Neuronal stem cell (in vitro differentiated cells): ENCODE results near the gene EIF2D.
"Not testable (repeated sequence)": the region's sequence is repeated elsewhere in the genome, so short reads cannot be mapped to it uniquely, and the experiment has no call there.

Source experiments
- DNase-seq: peaks from one replicate; pipeline ENCODE4 v3.0.0-alpha.2; 2013; ENCODE audit warnings: low spot score
- H2AFZ ChIP-seq: one replicate; pipeline ENCODE4 v1.6.1; 2013; ENCODE audit warnings: mild to moderate bottlenecking, low read length, inconsistent platforms
- H2AK5ac ChIP-seq: 2 replicates; pipeline ENCODE4 v1.6.1; 2013; ENCODE audit warnings: low read depth, mild to moderate bottlenecking, inconsistent platforms, low read length, moderate library complexity, mixed read lengths
- H2BK120ac ChIP-seq: 2 replicates; pipeline ENCODE4 v1.6.1; 2013; ENCODE audit warnings: low read depth, mild to moderate bottlenecking, inconsistent platforms, low read length, moderate library complexity, mixed read lengths
- H2BK12ac ChIP-seq: one replicate; pipeline ENCODE4 v1.6.1; 2013; ENCODE audit warnings: low read length, inconsistent platforms
- H2BK15ac ChIP-seq: 2 replicates; pipeline ENCODE4 v1.6.1; 2013; ENCODE audit warnings: mild to moderate bottlenecking, low read length, inconsistent platforms, mixed read lengths
- H2BK5ac ChIP-seq: one replicate; pipeline ENCODE4 v1.6.1; 2013; ENCODE audit warnings: inconsistent platforms, mild to moderate bottlenecking, low read length, moderate library complexity
- H3K14ac ChIP-seq: one replicate; pipeline ENCODE4 v1.6.1; 2013; ENCODE audit warnings: low read length, inconsistent platforms
- H3K18ac ChIP-seq: 2 replicates; pipeline ENCODE4 v1.6.1; 2013; ENCODE audit warnings: low read length, inconsistent platforms
- H3K23ac ChIP-seq: 2 replicates; pipeline ENCODE4 v1.6.1; 2013; ENCODE audit warnings: low read depth, mild to moderate bottlenecking, mixed read lengths, low read length, inconsistent platforms; ENCODE audit not compliant: poor library complexity
- H3K27ac ChIP-seq: replicated peaks from 3 replicates; pipeline ENCODE4 v1.5.1; 2013; ENCODE audit warnings: low read length, inconsistent platforms
- H3K27me3 ChIP-seq, 3 experiments: 2 replicates each; pipeline ENCODE4 v1.6.1; 2013; ENCODE audit warnings: low read length in 3 of 3, mild to moderate bottlenecking in 2 of 3, inconsistent platforms in 1 of 3, low read depth in 1 of 3, mixed read lengths in 1 of 3, moderate library complexity in 1 of 3; ENCODE audit not compliant: control insufficient read depth in 3 of 3, insufficient read depth in 3 of 3
- H3K36me3 ChIP-seq, 2 donors: replicated peaks in 1 of 2; 2 replicates each; pipeline ENCODE4 v1.6.1; 2013; ENCODE audit warnings: low read length in 2 of 2; ENCODE audit not compliant: control insufficient read depth in 2 of 2, insufficient read depth in 2 of 2
- H3K4ac ChIP-seq: 2 replicates; pipeline ENCODE4 v1.6.1; 2013; ENCODE audit warnings: inconsistent platforms, mild to moderate bottlenecking, low read length, moderate library complexity
- H3K4me1 ChIP-seq, 2 donors: 1 replicate in 1 of 2; 2 replicates in 1 of 2; pipeline ENCODE4 v1.6.1; 2013; ENCODE audit warnings: low read length in 2 of 2, low read depth in 1 of 2; ENCODE audit not compliant: control insufficient read depth in 2 of 2, insufficient read depth in 1 of 2
- H3K4me2 ChIP-seq: one replicate; pipeline ENCODE4 v1.6.1; 2013; ENCODE audit warnings: mild to moderate bottlenecking, low read length, inconsistent platforms; ENCODE audit not compliant: insufficient read depth, poor library complexity, severe bottlenecking
- H3K4me3 ChIP-seq, 2 donors: 2 replicates each; pipeline ENCODE4 v1.5.1; 2013; ENCODE audit warnings: low read length in 2 of 2, mild to moderate bottlenecking in 2 of 2, inconsistent platforms in 1 of 2, moderate library complexity in 1 of 2
- H3K79me1 ChIP-seq: one replicate; pipeline ENCODE4 v1.6.1; 2013; ENCODE audit warnings: low read depth, mild to moderate bottlenecking, inconsistent platforms, low read length, moderate library complexity
- H3K9ac ChIP-seq: one replicate; pipeline ENCODE4 v1.6.1; 2013; ENCODE audit warnings: mild to moderate bottlenecking, low read depth, low read length, inconsistent platforms; ENCODE audit not compliant: poor library complexity
- H3K9me3 ChIP-seq, 2 donors: replicated peaks in 1 of 2; 2 replicates each; pipeline versions ENCODE3 to v1.6.1; 2013; ENCODE audit warnings: low read length in 2 of 2, mild to moderate bottlenecking in 2 of 2, inconsistent platforms in 1 of 2, low read depth in 1 of 2, mixed read lengths in 1 of 2, moderate library complexity in 1 of 2; ENCODE audit not compliant: control insufficient read depth in 2 of 2, insufficient read depth in 1 of 2
- H4K8ac ChIP-seq: one replicate; pipeline ENCODE4 v1.6.1; 2013; ENCODE audit warnings: low read depth, mild to moderate bottlenecking, inconsistent platforms, low read length, moderate library complexity
- H4K91ac ChIP-seq: one replicate; pipeline ENCODE4 v1.6.1; 2013; ENCODE audit warnings: low read length, low read depth, mild to moderate bottlenecking, inconsistent platforms; ENCODE audit not compliant: poor library complexity
- WGBS, 2 donors: extraction: QIAGEN DNeasy Blood & Tissue Kit; methylation state at CpG; one replicate each; pipeline ENCODE4 v1.1.7; 2013; ENCODE audit warnings: missing lambda C conversion rate in 2 of 2, mixed read lengths in 1 of 2; ENCODE audit not compliant: insufficient read length in 2 of 2, insufficient replicate concordance in 1 of 2; ENCODE audit errors: extremely low coverage in 2 of 2; 5-methylcytosine and 5-hydroxymethylcytosine counted together

The EIF2D gene

DNA sequence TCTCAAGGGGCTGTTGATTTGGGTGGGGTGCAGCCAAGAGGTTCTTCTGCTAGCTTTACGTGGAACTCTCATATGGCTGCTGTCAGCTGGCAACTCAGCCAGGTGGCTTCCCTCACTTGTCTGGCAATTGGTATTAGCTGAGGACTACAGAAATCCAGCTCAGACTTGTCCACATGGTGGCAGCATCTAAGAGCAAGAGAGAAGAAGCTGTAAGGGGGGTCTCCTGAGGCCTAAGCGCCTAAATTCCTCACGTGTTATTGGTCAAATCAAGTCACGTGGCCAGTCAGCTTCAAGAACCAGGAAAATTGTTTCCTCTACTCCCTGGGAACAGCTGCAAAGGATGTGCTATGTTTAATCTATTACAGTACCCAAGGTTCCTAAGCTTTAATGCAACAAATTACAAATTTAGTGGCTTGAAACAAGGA, 18.8 kb upstream of the EIF2D start:
- no peak overlapping the region for H3K27ac ChIP-seq
- no peak overlapping the region for H4K8ac ChIP-seq
- H3K27me3 ChIP-seq: peaks cover 0 to 17% (median 0%) of the 10 kb centered on the region in 3 experiments
- no peak overlapping the region for H2BK12ac ChIP-seq
- no peak overlapping the region for H3K14ac ChIP-seq
- no peak overlapping the region for H2BK15ac ChIP-seq
- H3K4me2 ChIP-seq: no peak overlapping the region
- peaks cover 1% of the 10 kb centered on the region for H3K79me1 ChIP-seq
- no peaks in the 10 kb centered on the region for H3K9me3 ChIP-seq
- no peak overlapping the region for H4K91ac ChIP-seq
- H3K36me3 ChIP-seq: no peaks in the 10 kb centered on the region
- H3K4ac ChIP-seq: no peak overlapping the region
- peak overlapping the region; percentile 64 for H2AFZ ChIP-seq
- H3K23ac ChIP-seq: no peak overlapping the region
- H3K4me3 ChIP-seq: no peak overlapping the region
- no peak overlapping the region for H3K9ac ChIP-seq
- no CpG with 5 or more reads among the region's 4 CpGs for WGBS, 2 donors
- peak; percentile 45 for DNase-seq
- H2AK5ac ChIP-seq: no peak overlapping the region
- no peak overlapping the region for H3K18ac ChIP-seq
- H3K4me1 ChIP-seq: peaks cover 11 to 17% of the 10 kb centered on the region in 2 donors
- H2BK5ac ChIP-seq: no peak overlapping the region
- no peak overlapping the region for H2BK120ac ChIP-seq

DNA sequence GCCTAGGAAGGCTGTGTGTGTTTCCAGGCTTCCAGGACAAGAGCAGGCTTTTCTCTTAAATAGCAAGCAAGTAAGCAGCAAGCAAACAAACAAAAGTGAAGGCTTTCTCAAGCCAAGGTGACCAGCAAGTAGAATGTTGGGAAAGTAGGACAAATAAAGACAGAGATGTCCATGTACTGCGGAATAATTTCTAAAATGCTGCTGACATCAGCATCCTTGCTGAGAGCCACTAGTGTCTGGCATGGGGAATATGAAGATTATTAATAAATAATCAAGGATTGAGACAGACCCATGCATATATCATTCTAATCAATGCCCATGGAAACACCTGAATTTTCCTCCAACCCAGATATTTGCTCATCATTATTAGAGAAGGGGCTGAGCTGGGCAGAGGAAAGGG, 16.7 kb upstream of the EIF2D start:
- Histone ChIP-seq H3K9ac (no peak overlapping the region), H3K36me3 (no peaks in the 10 kb centered on the region), H2BK15ac (no peak overlapping the region), H4K8ac (no peak overlapping the region), H3K14ac (no peak overlapping the region), H3K4ac (no peak overlapping the region), H3K27ac (no peak overlapping the region), H3K18ac (no peak overlapping the region), H3K4me1 (peaks cover 4 to 7% of the 10 kb centered on the region in 2 donors), H3K79me1 (no peaks in the 10 kb centered on the region), H2AFZ (no peak overlapping the region), H2BK120ac (no peak overlapping the region), H2BK12ac (no peak overlapping the region), H2BK5ac (no peak overlapping the region), H3K23ac (no peak overlapping the region), H3K27me3 (peaks cover 0 to 17% (median 0%) of the 10 kb centered on the region in 3 experiments), H4K91ac (no peak overlapping the region), H3K9me3 (peaks cover 0 to 2% of the 10 kb centered on the region in 2 donors), H3K4me2 (no peak overlapping the region), H3K4me3 (no peak overlapping the region), H2AK5ac (no peak overlapping the region)
- no peak for DNase-seq
- WGBS, 2 donors: no CpG with 5 or more reads among the region's 1 CpG

DNA sequence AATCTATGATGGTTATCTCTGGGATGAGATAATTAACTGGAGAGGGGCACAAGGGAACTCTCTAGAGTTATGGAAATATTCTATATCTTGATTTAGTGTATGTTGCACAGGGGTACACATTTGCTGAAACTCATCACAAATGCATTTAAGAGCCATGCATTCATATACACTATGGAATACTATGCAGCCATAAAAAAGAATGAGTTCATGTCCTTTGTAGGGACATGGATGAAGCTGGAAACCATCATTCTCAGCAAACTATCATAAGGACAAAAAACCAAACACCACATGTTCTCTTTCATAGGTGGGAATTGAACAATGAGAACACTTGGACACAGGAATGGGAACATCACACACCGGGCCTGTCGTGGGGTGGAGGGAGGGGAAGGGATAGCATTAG, 14.1 kb upstream of the EIF2D start:
- H2BK15ac ChIP-seq, H2BK120ac ChIP-seq, H3K4me1 ChIP-seq, H2AK5ac ChIP-seq, DNase-seq, H3K79me1 ChIP-seq, H4K8ac ChIP-seq, H2AFZ ChIP-seq, H3K4me3 ChIP-seq, H3K27ac ChIP-seq, H3K14ac ChIP-seq, H2BK5ac ChIP-seq, H3K9me3 ChIP-seq, H2BK12ac ChIP-seq, H3K18ac ChIP-seq, H3K9ac ChIP-seq, H3K4ac ChIP-seq, H4K91ac ChIP-seq, H3K23ac ChIP-seq, H3K36me3 ChIP-seq, H3K4me2 ChIP-seq: not testable (repeated sequence)
- WGBS, 2 donors: no CpG with 5 or more reads among the region's 2 CpGs
- H3K27me3 ChIP-seq: peaks cover 0 to 31% (median 0%) of the 10 kb centered on the region in 3 experiments

DNA sequence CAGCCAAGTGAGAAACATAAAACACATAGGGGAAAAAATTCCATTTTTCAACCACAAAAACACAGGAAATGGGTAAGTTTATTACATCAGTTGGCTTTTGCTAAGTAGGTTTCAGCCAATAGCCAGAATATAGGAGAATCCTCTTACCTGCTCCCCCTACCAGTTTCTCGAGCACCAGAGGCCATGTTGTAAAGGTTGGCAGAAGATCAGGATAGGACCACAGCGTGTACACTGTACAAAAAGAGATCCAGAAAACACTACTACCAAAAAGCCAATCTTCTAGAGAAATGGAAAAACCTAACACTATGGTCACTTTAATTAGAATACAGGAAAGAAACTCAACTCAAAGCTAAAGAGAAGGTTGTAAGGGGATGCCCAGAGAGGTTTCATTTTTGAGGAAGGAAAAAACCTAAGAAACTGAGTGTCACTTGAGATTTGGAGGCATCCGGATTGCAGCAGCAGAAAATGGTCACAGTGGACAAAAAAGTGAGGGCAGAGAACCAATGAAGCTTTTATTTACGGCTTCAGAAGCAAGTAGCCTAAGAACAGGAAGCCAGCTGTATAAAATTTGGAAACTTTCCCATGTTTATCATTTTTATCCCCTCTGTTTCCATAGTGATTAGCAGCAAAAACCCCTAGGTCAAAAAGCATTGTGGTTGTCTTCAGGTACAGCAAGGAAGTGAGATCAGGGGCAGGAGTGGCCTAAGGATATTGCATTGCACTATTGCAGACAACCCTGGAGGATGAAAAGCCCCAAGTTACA, 2.9 kb downstream of the EIF2D start:
- Histone ChIP-seq H3K9me3 (no peaks in the 10 kb centered on the region), H3K4ac (no peak overlapping the region), H3K18ac (no peak overlapping the region), H4K8ac (no peak overlapping the region), H3K4me1 (peaks cover 0 to 3% of the 10 kb centered on the region in 2 donors), H3K14ac (no peak overlapping the region), H3K27me3 (peaks cover 0 to 6% (median 0%) of the 10 kb centered on the region in 3 experiments), H2BK12ac (no peak overlapping the region), H2BK15ac (no peak overlapping the region), H2BK5ac (no peak overlapping the region), H3K27ac (no peak overlapping the region), H3K79me1 (no peaks in the 10 kb centered on the region), H3K36me3 (peaks cover 0 to 36% of the 10 kb centered on the region in 2 donors), H2AFZ (no peak overlapping the region), H4K91ac (no peak overlapping the region), H3K4me2 (no peak overlapping the region), H3K9ac (no peak overlapping the region), H3K4me3 (no peak overlapping the region), H2AK5ac (no peak overlapping the region), H2BK120ac (no peak overlapping the region), H3K23ac (no peak overlapping the region)
- no peak for DNase-seq
- no CpG with 5 or more reads among the region's 4 CpGs for WGBS, 2 donors
